H1 (cell line): Measurements from ENCODE around the gene CACNA1B. TPM values are rescaled to one million over a fixed set of nuclear protein-coding genes. Genes with fewer than 3 reads are reported as not detected.

ENCODE experiments used
- BCL11A ChIP-seq, 2 experiments: IDR thresholded peaks; one replicate each; pipeline ENCODE4 v1.6.1; 2011; ENCODE audit warnings: low read depth in 2 of 2, low read length in 2 of 2, mild to moderate bottlenecking in 2 of 2
- CBX5 ChIP-seq: fragments of 300-800, 300-1000 bp; sonication (generic); IDR thresholded peaks from 2 replicates; pipeline ENCODE4 v1.7.1; 2016; ENCODE audit warnings: antibody characterized with exemption, low read length, low read depth
- GABPA ChIP-seq: IDR thresholded peaks from 2 replicates; pipeline ENCODE4 v1.6.1; 2011; ENCODE audit warnings: mild to moderate bottlenecking, low read length, moderate library complexity, borderline replicate concordance; ENCODE audit not compliant: insufficient read depth
- JUND ChIP-seq: IDR thresholded peaks from 2 replicates; pipeline ENCODE4 v1.6.1; 2011; ENCODE audit warnings: mild to moderate bottlenecking, improper control_type of control experiment, low read length
- KDM5A ChIP-seq: fragments of 200-600 bp; IDR thresholded peaks from 2 replicates; pipeline ENCODE4 v1.7.1; 2012; ENCODE audit warnings: mild to moderate bottlenecking, low read length, inconsistent platforms, mixed read lengths
- POLR2AphosphoS5 ChIP-seq: IDR thresholded peaks from 2 replicates; pipeline ENCODE4 v1.6.1; 2011; ENCODE audit warnings: low read depth, low read length
- SIX5 ChIP-seq: IDR thresholded peaks from 2 replicates; pipeline ENCODE4 v1.6.1; 2011; ENCODE audit warnings: mild to moderate bottlenecking, low read depth, low read length
- YY1 ChIP-seq: IDR thresholded peaks from 2 replicates; pipeline ENCODE4 v1.6.1; 2011; ENCODE audit warnings: low read depth, mild to moderate bottlenecking, low read length
- polyA plus RNA-seq, 7 experiments: library from polyadenylated mRNA; depleted of rRNA in 3 of 7; stranded (reverse) in 5 of 7; unstranded in 2 of 7; fragments of >200 nt in 5 of 7; fragments of 200-250 nt in 2 of 7; gene quantifications; 1 replicate in 5 of 7; 2 replicates in 1 of 7; 4 replicates in 1 of 7; pipeline versions ENCODE4 v1.2.1 to v1.2.3, GENCODE V29; 2011 to 2013; ENCODE audit warnings: missing spikeins in 2 of 7, mixed read lengths in 2 of 7
- total RNA-seq: library from RNA; stranded (reverse); fragmentation: NEBNext Ultra II Directional; extraction: Animal tissue kit (Norgen Biotek cat#: 25700); gene quantifications from 2 replicates; pipeline ENCODE4 v1.2.1, GENCODE V29; 2021
- TF ChIP-seq, protein P1 (sequence below): IDR thresholded peaks from 2 replicates; pipeline ENCODE4 v1.6.1; 2012; ENCODE audit warnings: inconsistent platforms

The CACNA1B gene
- total and polyA plus RNA-seq, 2 of the 8 experiments (the other 6 are each of a cell fraction or from before 2014, with no cell fraction given) = 1.5 to 5.7 TPM

DNA sequence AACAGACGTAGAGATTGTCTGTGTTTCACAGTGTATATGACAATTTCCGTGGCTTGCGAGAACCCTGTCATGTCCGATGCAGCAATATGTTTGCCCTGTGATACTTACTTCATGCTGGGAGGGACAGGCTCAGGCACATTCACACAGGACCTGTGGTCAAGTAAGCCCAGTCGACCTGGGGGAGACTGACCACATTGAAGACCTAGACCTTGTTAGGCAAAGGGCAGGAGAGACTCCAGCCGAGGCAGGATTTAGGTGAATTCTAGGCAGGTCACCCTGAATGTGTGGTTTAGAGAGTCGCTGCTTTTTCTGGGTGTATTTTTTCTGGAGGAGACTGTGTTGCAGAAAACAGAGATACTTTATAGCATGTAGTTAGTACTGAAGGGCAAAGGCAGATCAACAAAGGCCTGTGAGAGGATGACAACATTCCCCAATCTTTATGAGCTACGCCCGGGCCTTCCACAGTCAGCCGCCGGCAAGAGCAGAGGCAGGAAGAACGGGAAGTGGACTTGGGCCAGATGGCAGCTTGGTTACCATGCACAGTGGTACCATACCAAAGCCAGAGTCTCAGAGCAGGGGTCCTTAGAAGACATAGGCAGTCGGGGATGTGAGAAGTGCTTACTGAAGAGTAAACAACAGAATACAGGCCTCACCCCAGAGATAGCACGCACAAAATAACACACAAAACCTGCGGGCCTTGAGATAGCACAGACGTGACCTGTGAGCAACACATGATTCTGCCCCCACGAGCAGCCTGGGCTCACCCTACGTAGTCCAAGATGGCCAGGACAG is 220.7 kb downstream of the CACNA1B start (continued):
- TF ChIP-seq POLR2AphosphoS5 (no peak), KDM5A (no peak), GABPA (no peak), CBX5 (no peak), YY1 (no peak), SIX5 (no peak), JUND (no peak), BCL11A (IDR thresholded peaks at IDR 0.05; ENCODE audit: low read depth in 2 of 2, low read length in 2 of 2) (no peak)
- TF ChIP-seq, protein P1, sequence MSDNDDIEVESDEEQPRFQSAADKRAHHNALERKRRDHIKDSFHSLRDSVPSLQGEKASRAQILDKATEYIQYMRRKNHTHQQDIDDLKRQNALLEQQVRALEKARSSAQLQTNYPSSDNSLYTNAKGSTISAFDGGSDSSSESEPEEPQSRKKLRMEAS = no peak
- TF ChIP-seq, all 59 proteins: peak for 0
